Measurements from ENCODE around the gene NKAIN2.

GRCh38 chr6:124530926-124531325, 727.3 kb downstream of the NKAIN2 start:
- TF ChIP-seq CTCF (IDR thresholded peaks at IDR 0.05 in 2 of 3, conservative IDR thresholded peaks at IDR 0.05 in 1 of 3; ENCODE audit: insufficient read depth in 2 of 3, low read depth in 1 of 3, low read length in 3 of 3) (no peak), POLR2A (conservative IDR thresholded peaks at IDR 0.05) (no peak), POLR2AphosphoS5 (IDR thresholded peaks at IDR 0.05; ENCODE audit: control insufficient read depth, insufficient read depth, low read depth, low read length) (no peak), CHD1 (IDR thresholded peaks at IDR 0.05; ENCODE audit: low read length) (no peak), BCL6 (CRISPR knock-in tag; IDR thresholded peaks at IDR 0.05) (no peak), JUND (IDR thresholded peaks at IDR 0.05; ENCODE audit: borderline replicate concordance, low read depth, low read length) (no peak), JUND (tag; IDR thresholded peaks at IDR 0.05; ENCODE audit: borderline replicate concordance, low read depth, low read length) (no peak), ZNF146 (CRISPR knock-in tag; IDR thresholded peaks at IDR 0.05; ENCODE audit: unreplicated experiment) (no peak), NFRKB (IDR thresholded peaks at IDR 0.05; ENCODE audit: low read depth) (no peak), ZFP36 (IDR thresholded peaks at IDR 0.05; ENCODE audit: low read depth, low read length, partially characterized antibody) (no peak), RHOXF2B (CRISPR knock-in tag; conservative IDR thresholded peaks at IDR 0.05) (no peak), REST (IDR thresholded peaks at IDR 0.05; ENCODE audit: borderline replicate concordance) (no peak), REST (CRISPR knock-in tag; IDR thresholded peaks at IDR 0.05; ENCODE audit: low read depth) (no peak), TRIM28 (IDR thresholded peaks at IDR 0.05) (no peak), USF2 (CRISPR knock-in tag; IDR thresholded peaks at IDR 0.05) (no peak)
